Activated CD4-positive, alpha-beta T cell treated with anti-CD3 and anti-CD28 coated beads, Interleukin-2, amount 50 U/mL, for 4 hours (primary cell): Measurements from ENCODE around the gene AHCYL2.
"Not testable (repeated sequence)": the region's sequence is repeated elsewhere in the genome, so short reads cannot be mapped to it uniquely, and the experiment has no call there.

Experiments used
- DNase-seq, 2 experiments: peaks; one replicate each; pipeline ENCODE4 v3.0.0-alpha.2; 2020

The AHCYL2 gene

DNA sequence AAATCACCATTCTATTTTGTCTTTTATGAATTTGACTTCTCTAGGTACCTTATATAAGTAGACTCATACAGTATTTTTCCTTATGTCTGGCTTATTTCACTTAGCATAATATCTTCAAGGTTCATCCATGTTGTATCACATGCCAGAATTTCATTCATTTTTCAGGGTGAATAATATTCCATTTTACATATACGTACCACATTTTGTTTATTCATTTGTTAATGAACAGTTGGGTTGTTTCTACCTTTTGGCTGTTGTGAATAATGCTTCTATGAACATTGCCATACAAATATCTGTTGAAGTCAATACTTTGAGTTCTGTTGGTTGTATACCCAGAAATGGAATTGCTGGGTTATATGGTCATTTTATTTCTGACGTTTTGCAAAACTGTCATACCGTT is 20.7 kb downstream of the AHCYL2 start:
- no peak for DNase-seq

DNA sequence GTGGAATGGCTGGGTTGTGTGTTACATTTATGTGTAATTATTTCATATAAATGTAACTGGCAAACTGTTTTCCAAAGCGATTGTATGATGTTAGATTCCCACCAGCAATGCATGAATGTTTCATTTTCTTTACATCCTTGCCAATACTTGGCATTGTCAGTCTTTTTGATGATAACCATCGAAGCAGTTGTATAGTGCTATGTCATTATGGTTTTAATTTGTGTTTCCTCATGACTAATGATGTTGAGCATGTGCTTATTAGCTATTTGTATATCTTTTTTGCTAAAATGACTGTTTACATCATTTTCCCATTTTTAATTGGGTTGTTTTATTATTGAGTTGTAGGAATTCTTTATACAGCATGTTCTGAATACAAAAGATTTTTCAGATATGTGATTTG is 22.3 kb downstream of the AHCYL2 start:
- DNase-seq = no peak

DNA sequence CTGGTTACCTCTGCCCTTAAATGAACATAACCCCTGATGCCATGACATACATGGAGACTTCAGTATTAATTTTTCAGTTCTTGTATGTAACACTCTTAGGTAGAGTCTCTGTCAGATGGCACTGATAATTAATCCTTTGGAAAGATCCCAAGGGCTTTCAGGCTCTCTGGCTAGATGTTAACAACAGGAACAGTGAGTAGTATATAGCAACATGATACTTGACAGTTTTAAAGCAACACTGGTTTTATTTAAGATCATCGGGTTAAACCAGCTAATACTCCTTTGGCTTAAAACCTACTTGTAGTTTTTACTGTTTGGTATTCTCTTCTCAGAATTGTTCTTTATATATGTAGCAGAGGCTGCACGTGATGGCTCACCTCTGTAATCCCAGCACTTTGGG is 27.3 kb downstream of the AHCYL2 start:
- DNase-seq = no peak

DNA sequence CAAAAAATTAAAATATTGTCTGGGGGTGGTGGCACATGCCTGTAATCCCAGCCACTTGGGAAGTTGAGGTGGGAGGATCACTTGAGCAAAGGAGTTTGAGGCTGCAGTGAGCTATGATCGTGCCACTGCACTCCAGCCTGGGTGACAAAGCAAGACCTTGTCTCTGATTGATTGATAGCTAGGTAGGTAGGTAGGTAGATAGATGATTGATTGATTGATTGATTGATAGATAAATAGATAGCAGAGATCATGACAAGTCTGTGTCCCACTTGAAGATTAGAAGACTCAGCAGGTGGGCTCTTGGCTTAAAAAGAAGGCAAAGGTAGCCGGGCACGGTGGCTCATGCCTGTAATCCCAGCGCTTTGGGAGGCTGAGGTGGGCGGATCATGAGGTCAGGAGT is 27.8 kb downstream of the AHCYL2 start:
- not testable (repeated sequence) for DNase-seq

- no peak for DNase-seq
Measured at GRCh38 chr7:129255800-129256199, 31.0 kb downstream of the AHCYL2 start.

GRCh38 chr7:129256221-129256620 is 31.4 kb downstream of the AHCYL2 start:
- DNase-seq = no peak

GRCh38 chr7:129257168-129257567 is 32.3 kb downstream of the AHCYL2 start:
- DNase-seq = no peak

GRCh38 chr7:129258649-129259389 is 34.0 kb downstream of the AHCYL2 start:
- no peak for DNase-seq

DNA sequence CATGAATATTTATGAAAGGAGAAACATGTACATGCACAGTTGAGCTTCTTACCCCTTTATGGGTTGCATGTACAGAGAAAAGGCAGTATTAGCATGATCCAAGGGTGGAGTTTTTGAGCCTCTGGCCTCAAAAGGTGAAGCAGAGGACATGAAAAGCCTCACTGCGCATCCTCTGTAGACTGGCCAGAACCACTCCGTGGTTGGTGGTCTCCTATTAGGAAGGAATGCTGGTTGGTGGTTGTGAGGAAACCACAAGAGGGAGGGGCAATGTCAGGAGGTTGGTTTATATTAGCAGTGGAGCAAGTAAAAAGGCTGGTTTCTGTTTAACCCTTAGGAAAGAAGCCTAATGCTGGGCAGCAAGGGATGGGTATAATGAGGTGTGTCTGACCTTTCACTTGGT is 37.5 kb downstream of the AHCYL2 start:
- no peak for DNase-seq

- no peak for DNase-seq
Measured at GRCh38 chr7:129263168-129263567, 38.3 kb downstream of the AHCYL2 start.

DNA sequence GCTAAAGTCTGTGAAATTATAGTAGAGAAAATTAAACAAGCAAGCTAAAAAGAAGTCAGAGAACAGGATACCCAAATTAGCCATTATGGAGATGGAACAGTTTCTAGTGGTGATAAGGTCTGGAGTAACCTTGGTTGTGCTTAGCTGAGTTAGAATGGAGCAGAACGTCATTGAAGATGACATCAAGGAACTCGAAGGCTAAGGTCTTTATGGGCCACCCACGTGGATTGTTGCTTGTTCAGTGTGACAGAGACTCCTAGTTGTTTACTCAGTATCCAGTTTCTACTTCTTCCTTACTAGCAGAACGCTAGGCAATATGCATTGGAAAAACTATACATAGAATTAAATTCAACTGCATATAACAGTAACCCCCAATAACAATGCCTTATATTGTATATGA is 39.7 kb downstream of the AHCYL2 start:
- DNase-seq = no peak

- DNase-seq = no peak
Measured at GRCh38 chr7:129265328-129265727, 40.5 kb downstream of the AHCYL2 start.

DNA sequence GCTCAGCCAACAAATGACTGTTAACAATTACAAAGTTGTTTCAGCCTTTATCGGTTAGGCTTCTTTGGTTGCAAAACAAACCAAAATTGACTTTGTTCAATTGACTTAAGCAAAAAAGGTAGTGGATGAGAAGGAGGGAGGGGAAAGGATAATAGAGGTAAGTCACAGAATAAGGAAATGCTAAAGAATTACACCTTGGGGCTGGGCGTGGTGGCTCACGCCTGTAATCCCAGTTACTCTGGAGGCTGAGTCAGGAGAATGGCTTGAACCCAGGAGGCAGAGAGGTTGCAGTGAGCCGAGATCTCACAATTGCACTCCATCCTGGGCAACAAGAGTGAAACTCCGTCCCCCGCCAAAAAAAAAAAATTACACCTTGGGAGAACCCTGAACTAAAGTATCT is 41.4 kb downstream of the AHCYL2 start:
- DNase-seq = no peak

DNA sequence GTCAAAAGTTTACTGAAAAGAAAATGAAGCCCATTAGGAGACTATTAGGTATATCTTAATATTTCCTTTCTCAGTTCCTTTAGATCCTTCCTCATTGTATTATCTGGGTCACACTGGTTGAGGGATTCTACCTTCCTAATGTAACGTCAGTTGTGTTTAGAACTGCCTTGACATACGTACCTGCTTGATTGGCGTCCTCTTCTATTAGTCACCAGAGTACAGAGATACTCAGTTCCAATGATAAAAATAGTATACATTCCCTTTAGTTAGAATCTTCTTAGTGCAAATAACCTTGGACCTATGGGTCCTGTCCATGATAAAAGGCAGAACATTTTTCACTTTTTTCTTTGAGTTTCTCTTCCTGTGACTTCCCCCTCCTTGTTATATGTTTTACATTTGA is 45.2 kb downstream of the AHCYL2 start:
- no peak for DNase-seq

DNA sequence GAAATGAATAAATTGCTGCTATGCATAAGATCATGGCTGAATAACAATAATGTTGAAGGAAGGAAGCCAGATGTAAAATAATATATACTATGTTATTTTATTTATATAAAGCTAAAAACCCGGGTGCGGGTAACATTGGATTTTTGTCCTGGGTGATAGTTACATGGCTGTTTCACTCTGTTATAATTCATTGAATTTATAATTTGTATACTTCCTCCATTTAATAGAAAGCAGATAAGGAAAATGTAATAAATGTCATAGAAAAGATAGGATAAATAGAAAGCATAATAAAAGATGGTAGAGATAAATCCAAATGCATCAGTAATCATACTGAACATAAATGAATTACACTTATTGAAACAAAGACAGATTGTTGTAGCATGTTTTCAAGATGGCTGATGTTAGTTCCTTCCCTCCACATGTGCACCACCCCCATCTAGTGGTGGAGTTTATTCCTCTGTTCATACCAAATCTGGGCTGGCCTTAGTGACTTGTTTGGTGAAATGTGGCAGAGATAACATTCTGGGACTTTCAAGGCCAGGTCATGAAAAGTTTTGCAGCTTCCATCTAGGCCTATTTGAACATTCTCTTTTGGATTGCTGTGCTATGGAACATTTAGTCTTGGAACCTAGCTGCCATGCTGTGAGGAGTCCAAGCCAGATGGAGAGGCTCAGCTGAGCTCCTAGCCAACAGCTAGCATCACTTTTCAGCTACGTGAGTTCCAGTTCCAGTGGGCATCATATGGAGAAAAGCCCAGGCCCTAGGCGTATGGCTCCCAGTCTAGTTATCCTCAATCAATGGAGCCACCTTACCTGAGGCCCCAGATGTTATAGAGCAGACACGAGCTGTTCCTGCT is 46.9 kb downstream of the AHCYL2 start:
- peak; percentile 53 to 59 for DNase-seq

- no peak for DNase-seq
Measured at GRCh38 chr7:129273936-129274335, 49.1 kb downstream of the AHCYL2 start.

DNA sequence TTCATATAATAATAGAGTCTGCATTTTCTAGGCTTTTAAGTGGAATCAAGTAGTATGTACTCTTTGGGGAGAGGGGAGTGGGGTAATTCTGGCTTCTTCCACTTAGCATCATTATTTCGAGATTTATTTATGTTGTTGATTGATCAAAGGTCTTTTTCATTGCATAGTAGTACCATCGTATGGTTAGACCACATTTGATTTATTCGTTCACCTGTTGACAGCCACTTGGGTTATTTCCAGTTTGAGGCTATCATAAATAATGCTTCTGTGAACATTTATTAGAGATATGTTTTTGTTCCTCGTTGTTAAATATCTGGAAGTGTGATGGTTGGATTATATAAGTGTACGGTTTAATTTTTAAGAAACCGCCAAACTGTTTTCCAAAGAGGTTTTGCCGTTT is 52.8 kb downstream of the AHCYL2 start:
- DNase-seq = no peak

DNA sequence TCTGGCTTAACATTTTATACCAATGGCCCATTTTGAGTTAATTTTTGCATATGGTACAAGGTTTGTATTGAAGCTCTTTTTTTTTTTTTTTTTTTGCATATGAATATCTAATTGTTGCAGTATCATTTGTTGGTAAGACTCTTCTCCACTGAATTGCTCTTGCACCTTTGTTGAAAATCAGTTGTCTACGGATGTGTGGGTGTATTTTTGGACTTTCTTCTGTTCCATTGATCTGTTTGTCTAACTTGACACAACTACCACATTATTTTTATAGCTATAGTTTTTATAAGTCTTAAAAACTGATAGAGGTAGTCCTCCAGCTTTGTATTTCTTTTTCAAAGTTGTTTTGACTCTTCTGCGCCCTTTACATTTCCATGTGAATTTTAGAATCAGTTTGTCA is 53.9 kb downstream of the AHCYL2 start:
- no peak for DNase-seq

- no peak for DNase-seq
Measured at GRCh38 chr7:129279757-129280156, 54.9 kb downstream of the AHCYL2 start.

DNA sequence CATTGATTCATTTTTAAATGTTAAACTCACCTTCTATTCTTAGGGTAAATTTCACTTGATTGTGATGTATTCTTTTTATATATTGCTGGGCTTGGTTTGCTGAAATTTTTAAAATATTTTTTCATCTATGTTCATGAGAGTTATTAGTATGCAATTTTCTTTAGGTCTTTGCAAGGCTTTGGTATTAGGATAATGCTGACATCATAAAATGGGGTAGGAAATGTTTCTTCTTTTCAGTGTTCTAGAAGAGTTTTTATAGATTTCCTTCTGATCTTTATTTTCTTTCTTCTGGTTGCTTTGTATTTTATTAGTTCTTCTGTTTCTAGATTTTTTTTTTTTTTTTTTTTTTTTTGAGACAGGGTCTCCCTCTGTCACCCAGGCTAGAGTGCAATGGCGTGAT is 56.3 kb downstream of the AHCYL2 start:
- no peak for DNase-seq

GRCh38 chr7:129282865-129283264 is 58.0 kb downstream of the AHCYL2 start:
- DNase-seq = no peak

DNA sequence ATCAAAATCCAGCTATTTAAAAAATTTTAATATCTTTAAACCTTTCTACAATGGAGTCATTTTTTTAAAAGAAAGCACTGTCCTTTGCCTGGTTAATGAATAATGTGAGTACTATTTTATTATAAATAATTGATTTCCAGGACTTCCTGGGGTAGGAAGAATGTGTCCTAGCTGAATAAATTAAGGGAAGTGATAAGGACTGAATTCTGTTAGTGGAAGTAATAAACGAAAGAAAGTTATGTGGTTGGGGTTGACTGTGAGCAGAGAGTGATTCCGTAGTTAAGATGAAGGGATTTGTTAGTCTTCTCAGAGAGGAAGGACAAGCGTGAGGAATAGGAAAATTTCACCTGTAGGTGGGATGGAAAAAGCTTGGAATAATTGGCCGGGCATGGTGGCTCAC is 59.1 kb downstream of the AHCYL2 start:
- DNase-seq = no peak

DNA sequence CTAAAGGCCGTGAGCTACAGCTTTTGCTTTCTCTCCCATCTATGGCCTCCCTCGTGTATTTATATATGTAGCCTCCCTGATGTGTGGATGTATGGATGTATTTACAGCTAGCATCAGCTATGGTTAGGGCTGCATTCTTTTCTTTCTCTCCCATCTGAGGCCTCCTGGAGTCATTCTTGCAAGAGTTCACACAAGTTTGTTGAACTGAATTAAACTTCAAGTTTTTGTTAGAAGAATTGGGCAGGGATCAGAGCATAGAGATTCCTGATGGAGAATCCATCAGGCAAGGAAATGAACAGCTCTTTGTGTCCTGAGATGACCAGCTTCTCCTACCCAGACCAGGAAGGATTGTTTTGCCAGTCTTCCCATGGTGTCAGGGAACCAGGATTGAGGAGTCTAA is 60.3 kb downstream of the AHCYL2 start:
- DNase-seq = no peak

DNA sequence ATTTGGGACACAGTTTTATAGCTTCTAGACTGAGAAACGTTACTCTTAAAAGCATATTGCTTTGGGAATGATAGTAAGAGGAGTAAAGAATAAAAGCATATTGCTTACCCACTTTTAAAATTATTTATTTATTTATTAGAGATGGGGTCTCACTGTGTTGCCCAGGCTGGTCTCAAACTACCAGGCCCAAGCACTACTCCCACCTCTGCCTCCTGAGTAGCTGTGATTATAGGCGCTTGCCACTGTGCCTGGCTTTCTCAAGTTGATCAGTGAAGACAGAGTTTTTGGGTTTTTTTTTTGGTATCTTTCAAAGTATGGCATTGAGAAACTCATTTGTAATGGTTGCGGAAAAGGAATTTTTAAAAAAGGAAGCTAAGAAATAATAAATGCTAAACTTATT is 68.0 kb downstream of the AHCYL2 start:
- no peak for DNase-seq
